IPS DF 6.9 (cell line): ENCODE data around the gene CHD6.

Source experiments
- DNase-seq: peaks from one replicate; pipeline ENCODE4 v3.0.0-alpha.2; 2013; ENCODE audit warnings: low read depth, low spot score
- H3K27ac ChIP-seq: one replicate; pipeline ENCODE4 v1.5.1; 2013; ENCODE audit warnings: low read length, control low read depth
- H3K27me3 ChIP-seq: 2 replicates; pipeline ENCODE4 v1.6.1; 2013; ENCODE audit warnings: mild to moderate bottlenecking, low read length; ENCODE audit not compliant: control insufficient read depth, insufficient read depth
- H3K36me3 ChIP-seq: 2 replicates; pipeline ENCODE4 v1.6.1; 2013; ENCODE audit warnings: low read length; ENCODE audit not compliant: control insufficient read depth, insufficient read depth
- H3K4me1 ChIP-seq: 2 replicates; pipeline ENCODE4 v1.6.1; 2013; ENCODE audit warnings: low read length; ENCODE audit not compliant: control insufficient read depth, insufficient read depth
- H3K4me3 ChIP-seq: 2 replicates; pipeline ENCODE4 v1.5.1; 2013; ENCODE audit warnings: mild to moderate bottlenecking, low read length
- H3K9me3 ChIP-seq: 2 replicates; pipeline ENCODE4 v1.6.1; 2013; ENCODE audit warnings: low read length, inconsistent platforms; ENCODE audit not compliant: control insufficient read depth, insufficient read depth
- WGBS: extraction: QIAGEN DNeasy Blood & Tissue Kit; methylation state at CpG from one replicate; pipeline ENCODE4 v1.1.7; 2013; ENCODE audit warnings: mixed read lengths, missing lambda C conversion rate; ENCODE audit not compliant: insufficient read length, insufficient coverage; 5-methylcytosine and 5-hydroxymethylcytosine counted together

CHD6 gene

GRCh38 chr20:41355598-41356203 is 262.5 kb downstream of the CHD6 start:
- H3K4me1 ChIP-seq = no peaks in the 10 kb centered on the region
- no peak overlapping the region for H3K4me3 ChIP-seq
- WGBS = no CpG with 5 or more reads among the region's 7 CpGs
- H3K9me3 ChIP-seq = no peaks in the 10 kb centered on the region
- no peaks in the 10 kb centered on the region for H3K36me3 ChIP-seq
- H3K27me3 ChIP-seq = no peaks in the 10 kb centered on the region
- H3K27ac ChIP-seq = no peak overlapping the region
- DNase-seq = no peak

- Histone ChIP-seq H3K4me3 (no peak overlapping the region), H3K4me1 (no peaks in the 10 kb centered on the region), H3K36me3 (no peaks in the 10 kb centered on the region), H3K27ac (no peak overlapping the region), H3K9me3 (no peaks in the 10 kb centered on the region), H3K27me3 (no peaks in the 10 kb centered on the region)
- WGBS = no CpG with 5 or more reads among the region's 3 CpGs
- DNase-seq = no peak
Measured at GRCh38 chr20:41355192-41355591, 263.0 kb downstream of the CHD6 start.

GRCh38 chr20:41353530-41353929 is 264.6 kb downstream of the CHD6 start:
- Histone ChIP-seq H3K36me3 (no peaks in the 10 kb centered on the region; the same call in 1 of the 2 replicates), H3K27me3 (no peaks in the 10 kb centered on the region), H3K27ac (no peak overlapping the region), H3K4me1 (no peaks in the 10 kb centered on the region), H3K4me3 (no peak overlapping the region), H3K9me3 (no peaks in the 10 kb centered on the region)
- no peak for DNase-seq

GRCh38 chr20:41352666-41353065 is 265.5 kb downstream of the CHD6 start:
- Histone ChIP-seq H3K4me3 (no peak overlapping the region), H3K27me3 (no peaks in the 10 kb centered on the region), H3K9me3 (no peaks in the 10 kb centered on the region), H3K27ac (no peak overlapping the region), H3K4me1 (no peaks in the 10 kb centered on the region), H3K36me3 (no peaks in the 10 kb centered on the region; the same call in 1 of the 2 replicates)
- no peak for DNase-seq
- no CpG with 5 or more reads among the region's 5 CpGs for WGBS

GRCh38 chr20:41352106-41352505 is 266.1 kb downstream of the CHD6 start:
- DNase-seq = no peak
- H3K9me3 ChIP-seq = no peaks in the 10 kb centered on the region
- no peaks in the 10 kb centered on the region for H3K27me3 ChIP-seq
- H3K4me3 ChIP-seq = no peak overlapping the region
- H3K4me1 ChIP-seq = no peaks in the 10 kb centered on the region
- no CpG with 5 or more reads among the region's 4 CpGs for WGBS
- no peak overlapping the region for H3K27ac ChIP-seq
- H3K36me3 ChIP-seq = no peaks in the 10 kb centered on the region; the same call in 1 of the 2 replicates
